GM19043 (cell line): ENCODE data around the gene CACNA2D1.
"Not testable (repeated sequence)": the region's sequence is repeated elsewhere in the genome, so short reads cannot be mapped to it uniquely, and the experiment has no call there.

ENCODE experiments used
- ATAC-seq: cut with Tn5 transposase; IDR thresholded peaks from one replicate; pipeline ENCODE4 v1.9.1; 2021; ENCODE audit warnings: low read depth; ENCODE audit not compliant: unreplicated experiment

The CACNA2D1 gene

DNA sequence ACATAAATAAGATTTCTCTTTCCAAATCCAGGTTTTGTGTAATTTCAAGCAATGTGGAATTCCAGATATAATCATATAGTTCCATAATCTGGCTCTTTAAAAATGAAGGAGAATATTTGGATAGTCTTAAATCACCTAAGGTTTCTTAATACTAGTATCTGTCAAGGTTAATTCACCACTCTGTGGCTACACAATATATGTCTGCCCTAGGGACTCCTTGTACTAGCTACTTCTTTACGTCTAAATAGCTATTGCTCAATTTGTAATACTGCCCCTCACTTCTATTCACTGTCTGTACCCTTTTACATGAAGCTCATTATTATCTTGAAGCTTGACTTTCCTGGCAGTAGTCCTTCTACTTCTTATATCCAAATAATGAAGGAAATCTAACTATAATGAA, 47.2 kb downstream of the CACNA2D1 start:
- ATAC-seq: no peak

DNA sequence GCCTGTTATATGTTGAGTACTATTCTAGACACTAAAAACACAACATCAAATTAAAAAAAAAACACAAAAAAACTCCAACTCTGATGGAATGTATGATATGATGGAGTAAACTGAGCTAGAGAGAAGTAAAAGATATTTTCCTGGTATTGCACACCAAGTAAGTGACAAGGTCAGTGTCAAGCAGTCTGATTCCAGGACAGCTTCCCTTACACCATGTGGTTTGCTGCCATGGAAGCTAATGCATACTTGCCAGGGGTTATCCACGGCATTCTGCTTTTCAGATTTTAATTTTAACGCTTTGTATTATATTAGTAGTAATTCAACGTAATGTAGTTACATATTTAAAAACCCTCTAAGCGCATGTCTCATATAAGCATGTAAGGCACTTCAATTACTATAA, 48.4 kb downstream of the CACNA2D1 start:
- no peak for ATAC-seq

DNA sequence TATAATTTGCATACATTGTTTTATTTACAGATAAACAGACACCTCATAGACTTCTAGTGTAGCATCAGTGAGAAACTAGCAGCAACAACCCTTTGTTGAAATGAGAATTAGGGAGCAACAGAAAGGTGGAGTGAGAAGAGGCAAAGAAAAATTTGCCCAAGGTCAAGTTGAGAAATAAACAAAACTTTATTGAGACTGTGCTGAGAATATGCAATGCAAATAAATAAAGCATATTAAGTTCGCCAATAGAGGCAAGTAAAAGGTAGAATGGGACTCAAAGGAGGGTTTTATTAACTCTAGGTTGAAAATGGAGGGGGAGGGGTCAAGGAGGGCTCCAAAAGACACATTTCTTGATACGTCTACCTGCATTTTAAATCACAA, 49.7 kb downstream of the CACNA2D1 start:
- no peak for ATAC-seq

DNA sequence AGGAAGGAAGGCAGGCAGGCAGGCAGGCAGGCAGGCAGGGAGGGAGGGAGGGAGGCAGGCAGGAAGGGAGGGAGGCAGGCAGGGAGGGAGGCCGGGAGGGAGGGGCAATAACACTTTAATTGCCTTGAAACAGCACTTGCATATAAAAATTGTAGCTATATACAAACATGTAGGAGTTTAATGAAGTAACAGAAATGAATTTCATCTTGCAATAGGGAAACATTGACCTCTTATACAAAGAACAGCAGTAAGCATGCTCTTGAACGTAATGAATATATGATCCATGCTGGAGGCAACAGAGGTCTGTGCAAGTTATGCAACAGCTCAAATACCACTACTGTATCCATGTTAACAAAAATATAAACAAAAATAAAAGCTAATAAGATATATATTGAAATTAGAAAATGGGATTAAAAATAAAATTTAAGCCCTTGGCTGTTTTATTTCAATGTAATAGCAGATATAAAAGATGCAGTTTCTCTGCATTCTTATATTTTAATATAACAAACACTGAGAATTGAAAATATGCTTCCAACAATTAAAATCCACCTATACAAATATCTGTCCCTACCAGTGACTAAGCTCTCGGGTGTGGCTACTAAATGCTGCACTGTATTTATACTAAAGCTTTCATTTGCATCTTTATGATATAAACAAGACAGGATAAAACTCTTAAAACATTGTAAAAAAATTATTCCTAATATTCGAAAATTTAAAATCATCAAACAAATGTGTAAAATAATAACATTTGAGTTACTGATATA, 50.3 kb downstream of the CACNA2D1 start:
- no peak for ATAC-seq

DNA sequence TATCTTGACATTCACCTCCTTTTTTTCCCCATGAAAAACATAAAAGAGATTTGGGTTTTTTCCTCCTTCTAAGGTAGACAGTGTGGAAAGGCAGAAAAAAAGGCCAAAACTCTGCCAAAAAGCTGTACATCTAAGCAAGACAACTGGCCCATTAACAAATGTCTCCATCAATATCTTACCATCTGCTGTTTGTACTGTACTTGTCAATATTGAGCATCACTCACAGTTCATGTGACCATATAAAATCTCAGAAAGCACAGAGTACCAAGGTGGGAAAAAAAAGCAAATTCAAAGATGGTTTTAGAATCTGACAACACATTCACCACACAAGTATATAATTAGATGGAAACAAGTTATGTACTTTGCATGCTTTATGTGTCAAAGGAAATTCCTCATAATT, 52.6 kb downstream of the CACNA2D1 start:
- ATAC-seq: no peak

DNA sequence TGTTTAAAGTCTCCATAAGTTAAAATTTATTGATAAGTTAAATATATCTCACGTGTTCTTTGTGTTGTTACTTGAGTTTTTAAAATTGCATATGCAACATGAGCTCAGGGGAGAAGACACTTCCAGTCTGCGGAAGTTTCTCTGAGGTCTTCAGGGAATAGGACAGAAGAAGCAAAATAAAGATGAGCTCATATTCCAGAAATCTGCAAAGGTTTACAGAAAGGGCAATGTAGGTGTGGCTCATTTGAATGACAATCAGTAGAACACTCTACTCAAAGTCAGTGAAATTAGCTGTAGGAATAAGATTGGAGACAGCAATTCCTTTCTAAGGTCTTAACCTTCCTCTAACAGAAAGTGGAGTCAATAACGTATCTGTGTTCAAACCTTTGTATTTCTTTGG, 53.7 kb downstream of the CACNA2D1 start:
- ATAC-seq: no peak

DNA sequence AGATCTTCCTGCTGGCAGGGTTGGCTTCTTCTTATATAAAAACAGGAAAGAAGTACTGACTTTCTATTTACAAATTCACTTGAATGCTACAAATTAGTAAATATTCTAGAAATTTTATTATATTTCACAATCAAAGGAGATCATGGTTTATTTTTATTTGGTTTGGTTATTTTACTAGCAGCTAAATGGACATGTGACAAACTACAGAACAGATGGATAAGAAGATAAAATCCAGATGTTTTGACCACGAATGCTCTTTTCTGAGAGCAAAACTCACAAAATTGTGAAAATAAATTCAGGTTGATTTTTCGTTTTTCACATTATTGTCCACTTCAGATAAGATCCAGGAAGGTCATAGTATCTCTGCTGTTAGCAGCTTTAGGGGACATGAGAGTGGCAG, 55.4 kb downstream of the CACNA2D1 start:
- no peak for ATAC-seq

DNA sequence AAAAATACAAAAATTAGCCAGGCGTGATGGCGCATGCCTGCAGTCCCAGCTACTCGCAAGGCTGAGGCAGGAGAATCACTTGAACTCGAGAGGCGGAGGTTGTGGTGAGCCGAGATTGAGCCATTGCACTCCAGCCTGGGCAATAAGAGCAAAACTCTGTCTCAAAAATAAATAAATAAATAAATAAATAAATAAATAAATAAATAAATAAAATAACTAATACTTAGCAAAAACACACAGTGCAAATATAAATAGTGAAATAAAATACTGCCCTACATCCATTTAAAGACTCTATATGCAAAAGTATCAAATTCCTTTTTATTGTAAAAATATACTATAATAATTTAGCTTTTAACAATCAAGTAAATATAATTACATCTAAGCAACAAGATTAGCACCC, 57.0 kb downstream of the CACNA2D1 start:
- ATAC-seq: not testable (repeated sequence)

DNA sequence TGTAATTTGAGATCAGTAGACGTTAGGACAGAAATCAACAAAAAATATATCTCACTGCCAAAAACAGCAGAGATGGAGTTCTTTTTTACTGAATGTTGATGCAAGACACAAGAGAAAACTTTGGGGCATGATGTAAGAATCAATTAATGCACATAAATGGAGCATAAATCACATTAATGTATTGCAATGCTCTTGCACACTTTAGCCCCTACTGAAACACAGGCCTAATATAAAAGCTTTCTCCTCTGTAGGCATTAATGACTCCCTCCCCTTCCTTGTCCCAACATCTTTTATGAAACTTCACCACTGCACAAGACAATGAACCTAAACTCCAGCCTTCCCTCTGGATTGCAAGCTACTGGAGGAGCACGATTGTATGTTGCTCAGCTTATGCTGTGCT, 58.8 kb downstream of the CACNA2D1 start:
- ATAC-seq: no peak

DNA sequence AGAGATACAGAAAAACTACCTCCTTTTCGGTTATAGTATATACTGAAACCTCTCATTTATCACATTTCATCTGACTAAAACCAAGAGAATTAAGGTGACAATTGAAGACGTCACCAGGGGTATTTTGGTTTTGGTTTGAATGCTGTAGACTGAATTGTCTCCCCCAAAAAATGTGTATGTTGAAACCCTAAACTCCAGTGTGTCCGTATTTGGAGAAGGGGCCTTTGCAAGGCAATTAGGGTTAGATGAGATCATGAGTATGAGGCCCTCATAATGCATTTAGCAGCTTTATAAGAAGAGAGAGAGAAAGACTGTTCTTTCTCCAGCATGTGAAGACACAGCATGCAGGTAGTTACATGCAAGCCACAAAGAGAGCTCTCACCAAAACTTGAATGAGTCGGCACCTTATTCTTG, 59.5 kb downstream of the CACNA2D1 start:
- ATAC-seq: no peak

DNA sequence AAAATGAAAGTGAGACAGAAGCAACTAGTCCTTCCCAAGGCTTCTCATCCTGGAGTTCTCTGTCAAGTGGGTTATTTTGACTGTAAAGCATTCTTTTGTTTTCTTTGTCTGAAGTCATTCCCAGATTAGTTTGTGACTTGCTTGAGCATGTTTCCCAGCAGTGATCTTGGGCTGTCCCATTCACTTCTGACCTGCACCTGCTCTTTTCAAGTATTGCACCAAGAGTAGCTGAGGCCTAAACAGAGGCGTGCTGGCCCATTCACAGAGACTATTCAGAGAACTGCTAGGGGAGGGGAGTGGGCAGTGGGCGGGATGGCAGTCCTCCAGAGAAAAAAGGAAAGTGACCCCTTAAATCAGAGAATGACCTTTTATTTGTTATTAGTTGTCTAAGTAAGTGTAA, 61.3 kb downstream of the CACNA2D1 start:
- no peak for ATAC-seq

DNA sequence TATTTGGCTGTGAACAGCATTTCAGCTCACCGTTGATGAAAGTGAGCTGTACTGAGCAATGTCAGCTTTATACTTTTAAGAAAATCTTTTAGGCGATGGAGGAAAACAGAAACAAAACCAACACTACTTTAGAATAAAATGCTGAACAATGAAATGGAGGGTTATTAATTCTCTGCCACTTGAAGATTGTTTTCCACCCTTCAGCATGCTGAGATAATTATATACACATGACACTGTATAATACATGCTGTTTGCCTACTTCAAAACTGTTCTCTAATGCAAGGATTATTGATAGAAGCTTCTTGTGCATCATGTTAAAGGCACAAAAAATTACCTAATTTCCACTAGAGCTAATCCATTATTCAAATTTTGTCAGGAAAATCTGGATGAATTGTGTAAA, 66.8 kb downstream of the CACNA2D1 start:
- ATAC-seq: no peak

DNA sequence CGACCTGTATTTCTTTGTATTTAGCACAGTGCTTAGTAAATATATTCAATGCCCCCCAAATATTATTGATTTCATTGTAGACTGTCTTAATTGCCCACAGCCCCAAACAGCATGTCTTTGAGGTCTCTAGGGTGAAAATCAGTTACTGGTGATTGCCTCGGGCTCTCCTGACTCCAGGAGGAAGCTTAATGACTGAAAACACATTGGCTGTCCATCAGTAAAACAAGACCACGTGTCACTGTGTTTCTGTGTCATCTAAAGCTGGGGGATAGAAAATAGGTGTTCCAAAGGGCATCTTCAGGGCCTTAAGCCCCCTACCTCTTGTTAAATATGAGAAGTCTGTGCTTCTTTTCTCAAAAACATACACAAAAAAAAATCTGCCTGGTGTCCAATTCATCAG, 67.9 kb downstream of the CACNA2D1 start:
- no peak for ATAC-seq

DNA sequence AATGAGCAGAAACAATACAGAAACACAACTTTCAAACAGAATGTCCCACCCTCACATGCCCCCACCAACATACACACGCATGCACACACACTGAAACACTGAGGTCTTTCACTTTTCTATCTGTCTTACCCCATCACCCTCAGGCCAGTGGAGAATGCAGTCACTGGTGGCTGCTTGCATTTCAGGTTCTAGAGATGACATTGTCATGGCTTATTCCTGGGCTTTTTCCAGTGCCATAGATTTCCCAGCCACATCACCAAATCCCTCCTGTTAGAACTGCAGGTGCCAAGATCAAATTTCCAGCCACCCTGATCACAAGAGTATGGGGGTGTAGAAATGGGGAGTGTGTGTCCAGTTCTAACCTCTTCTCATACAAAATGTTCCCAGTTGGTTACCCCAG, 68.4 kb downstream of the CACNA2D1 start:
- ATAC-seq: no peak

DNA sequence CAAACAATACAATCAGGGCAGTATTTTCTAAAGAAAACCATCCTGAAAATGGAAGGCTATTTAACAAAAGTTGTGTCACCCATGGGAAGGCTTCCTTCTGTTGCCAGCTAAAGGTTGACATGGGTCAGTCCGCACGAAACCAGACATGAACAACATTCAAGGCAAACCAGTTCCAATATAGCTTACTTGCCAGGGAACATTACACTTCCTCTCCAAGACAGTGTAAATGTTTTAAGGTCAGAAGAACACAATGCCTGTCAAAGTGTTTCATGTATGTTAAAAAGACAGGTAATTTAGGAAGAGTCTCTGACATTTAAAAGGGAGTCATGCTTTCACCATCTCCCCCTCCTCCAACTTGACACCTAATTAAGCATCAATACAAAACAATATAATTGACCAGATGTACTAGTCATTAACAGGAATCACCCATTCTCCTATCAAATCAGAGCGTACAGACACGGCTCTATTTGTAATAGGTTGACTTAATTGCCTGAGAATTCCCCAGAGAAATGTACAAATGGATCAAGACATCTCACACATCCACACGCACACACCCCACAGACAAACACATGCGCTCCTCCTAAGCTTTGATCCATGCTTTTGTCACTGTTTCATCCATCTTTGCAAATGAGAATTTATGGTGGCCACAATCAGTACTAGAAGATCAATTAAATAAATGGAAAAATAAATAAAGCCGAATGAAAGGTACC, 69.5 kb downstream of the CACNA2D1 start:
- no peak for ATAC-seq

DNA sequence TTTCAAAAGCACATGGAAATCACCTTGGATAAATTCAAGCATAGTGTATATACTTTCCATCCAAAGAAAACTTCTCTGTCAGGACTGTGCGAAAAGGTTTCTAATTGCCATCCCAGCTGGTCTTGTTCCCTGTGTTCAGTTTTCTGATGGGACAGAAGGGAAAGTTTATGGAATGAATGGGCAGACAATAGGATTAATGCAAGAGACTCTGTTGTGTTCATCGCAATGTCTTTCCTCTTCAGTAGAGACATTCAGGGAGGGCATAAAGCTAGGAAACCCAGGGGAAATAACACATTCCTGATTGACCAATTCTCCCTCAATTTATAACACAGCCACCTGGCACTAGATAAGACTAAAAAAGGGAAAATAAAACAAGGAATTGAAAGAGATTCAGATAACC, 78.9 kb downstream of the CACNA2D1 start:
- no peak for ATAC-seq

DNA sequence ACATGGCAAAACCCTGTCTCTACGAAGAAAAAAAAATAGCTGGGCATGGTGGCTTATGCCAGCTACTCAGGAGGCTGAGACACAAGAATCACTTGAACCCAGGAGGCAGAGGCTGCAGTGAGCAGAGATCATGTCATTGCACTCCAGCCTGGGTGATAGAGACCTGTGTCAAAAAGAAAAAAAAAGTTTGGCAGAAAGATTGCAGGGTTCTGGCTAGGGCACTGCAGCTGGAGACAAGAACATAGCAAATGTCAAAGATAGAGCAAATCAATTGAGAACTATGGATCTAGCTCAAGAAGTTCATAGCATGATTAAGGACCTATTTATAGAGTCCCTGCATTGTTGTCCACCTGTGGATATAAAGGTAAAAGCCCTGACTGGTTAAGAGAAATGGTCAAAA, 79.5 kb downstream of the CACNA2D1 start:
- ATAC-seq: no peak

DNA sequence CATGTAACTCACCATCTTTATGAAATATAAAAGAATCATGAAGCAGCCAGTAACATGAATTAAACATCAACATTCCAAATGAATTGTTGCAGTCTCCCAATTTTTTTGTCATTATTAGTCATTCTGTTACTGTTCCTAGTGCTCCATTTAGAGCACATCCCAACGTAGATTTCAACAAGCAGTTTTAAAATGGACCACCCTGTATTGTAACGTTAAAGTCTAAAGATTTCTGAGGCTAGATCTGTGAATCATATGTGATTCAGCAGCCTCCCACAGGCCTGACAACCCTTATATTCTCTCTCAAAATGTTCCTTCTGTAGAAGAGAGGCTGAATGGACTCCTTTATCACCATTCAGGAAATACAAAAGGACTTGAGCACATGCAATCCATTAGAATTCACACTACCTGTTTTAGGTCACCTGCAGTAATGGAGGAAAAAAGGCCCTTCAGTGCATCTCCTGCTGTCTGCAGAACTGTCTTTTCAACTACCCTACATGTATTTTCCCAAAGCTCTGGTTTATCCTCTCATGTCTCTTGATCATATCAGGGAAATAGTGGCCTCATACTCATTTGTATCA, 81.4 kb downstream of the CACNA2D1 start:
- ATAC-seq: no peak

DNA sequence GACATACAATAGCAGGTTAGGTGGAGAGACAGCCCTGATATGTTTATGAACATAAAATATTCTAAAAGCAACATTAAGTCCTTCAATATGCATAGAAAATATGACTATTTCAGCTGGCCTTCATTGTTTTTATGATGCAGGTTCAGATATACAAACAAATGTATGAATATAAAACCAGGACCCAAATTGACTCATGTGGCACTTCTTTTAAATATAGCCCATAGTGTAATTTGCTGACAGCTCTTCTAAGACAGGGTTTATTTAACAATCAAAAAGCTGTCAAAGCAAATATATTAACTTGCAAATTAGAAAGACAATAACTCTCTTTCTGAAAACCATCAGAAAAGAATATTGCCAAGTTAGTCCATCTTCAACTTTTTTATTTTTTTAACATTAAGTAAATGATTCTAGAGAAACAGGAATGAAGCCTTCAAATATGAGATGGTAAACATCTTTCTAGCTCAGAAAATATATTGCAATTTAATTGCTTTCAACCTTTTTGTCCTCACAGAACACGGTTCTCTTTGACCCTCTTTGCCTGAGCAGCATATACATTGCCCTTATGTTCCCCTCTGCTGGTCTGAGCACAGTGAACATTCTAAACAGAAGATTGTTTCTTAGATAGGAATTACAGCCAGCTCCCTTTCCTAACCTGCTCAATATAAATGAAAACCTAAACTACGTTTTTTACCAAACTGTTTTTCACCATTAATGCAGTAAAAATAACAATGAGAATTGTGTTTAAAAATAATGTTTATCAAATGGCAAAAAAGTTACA, 82.8 kb downstream of the CACNA2D1 start:
- no peak for ATAC-seq

DNA sequence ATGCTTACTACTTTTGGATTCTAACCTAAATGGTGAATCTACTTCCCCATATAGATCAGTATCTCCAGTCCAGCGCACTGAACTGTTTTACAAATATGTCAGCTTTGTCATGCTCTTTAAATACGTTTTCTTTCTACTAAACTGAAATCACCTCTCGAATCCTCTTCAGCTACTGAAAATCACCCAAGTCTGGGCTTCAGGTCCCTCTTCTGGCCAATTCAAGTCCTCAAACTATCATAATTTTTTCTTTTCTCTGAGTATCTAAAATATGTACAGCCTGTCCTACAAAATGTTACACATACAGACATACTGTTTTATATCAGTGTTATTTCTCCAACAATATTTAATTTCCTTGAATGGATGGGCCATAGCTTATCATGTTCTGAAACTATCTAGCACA, 84.2 kb downstream of the CACNA2D1 start:
- no peak for ATAC-seq

DNA sequence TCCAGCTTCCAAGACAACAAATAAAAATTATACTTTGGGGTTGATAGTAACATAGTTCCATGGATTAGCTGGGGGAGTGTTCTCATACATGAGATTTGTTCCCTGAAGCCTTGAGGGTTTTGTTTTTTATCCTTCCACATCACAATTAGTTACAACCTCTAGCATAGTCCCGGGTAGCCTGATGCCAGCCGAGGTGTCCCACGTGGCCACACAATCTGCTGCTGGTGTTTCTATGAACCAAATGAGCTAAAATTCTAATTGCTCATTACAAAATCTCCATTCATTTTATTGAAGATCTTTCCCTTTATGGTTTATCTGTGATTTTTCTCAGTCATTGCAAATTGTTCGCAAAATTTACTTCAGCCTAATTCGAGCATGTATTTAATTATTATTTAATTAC, 84.7 kb downstream of the CACNA2D1 start:
- no peak for ATAC-seq
